Measurements from ENCODE around the gene ZP3. TPM values are rescaled to one million over a fixed set of nuclear protein-coding genes. Genes with fewer than 3 reads are reported as not detected.
"Not testable (repeated sequence)": the region's sequence is repeated elsewhere in the genome, so short reads cannot be mapped to it uniquely, and the experiment has no call there.

Gene ZP3
- total and polyA plus RNA-seq, 10 donors: 1.3 to 7.5 (median 3.5) TPM

DNA sequence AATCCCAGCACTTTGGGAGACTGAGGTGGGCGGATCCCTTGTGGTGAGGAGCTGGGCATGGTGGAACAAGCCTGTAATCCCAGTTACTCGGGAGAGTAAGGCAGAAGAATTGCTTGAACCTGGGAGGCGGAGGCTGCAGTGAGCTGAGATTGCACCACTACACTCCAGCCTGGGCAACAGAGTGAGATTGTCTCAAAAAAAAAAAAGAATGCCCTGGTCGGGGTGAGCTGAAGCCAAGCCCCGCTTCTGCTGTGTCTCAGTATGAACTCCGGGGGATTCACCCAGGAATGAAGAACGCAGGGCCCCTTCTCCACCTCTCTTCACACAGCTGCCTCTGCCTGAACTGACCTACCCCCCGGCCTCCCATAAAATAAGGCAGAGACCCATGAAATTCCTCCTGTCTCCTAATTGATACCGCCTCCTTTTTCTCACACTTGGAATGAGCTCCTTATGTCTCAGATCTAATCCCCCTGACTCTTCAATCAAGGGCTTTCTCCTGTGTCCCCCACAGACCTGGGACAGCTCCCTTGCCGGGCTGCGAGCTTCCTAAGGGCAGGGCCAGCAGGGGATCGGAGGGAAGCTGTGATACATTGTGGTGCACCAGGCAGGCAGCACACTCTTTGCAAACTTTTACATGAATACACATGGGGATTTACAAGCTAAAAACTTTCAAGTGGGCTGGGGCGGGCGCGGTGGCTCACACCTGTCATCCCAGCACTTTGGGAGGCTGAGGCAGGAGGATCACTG, 911 bp upstream of the ZP3 start:
- Histone ChIP-seq H3K36me3 (no peaks in the 10 kb centered on the region), H3K9me3 (no peaks in the 10 kb centered on the region), H3K4me3 (no peak overlapping the region), H3K27ac (no peak overlapping the region), H3K4me1 (peaks cover 0 to 20% (median 2%) of the 10 kb centered on the region in 6 donors), H3K27me3 (replicated peaks in 1 of 7) (no peaks in the 10 kb centered on the region)
- DNase-seq: peak; percentile 54
- TF ChIP-seq POLR2AphosphoS5 (IDR thresholded peaks at IDR 0.05) (no peak), POLR2A (IDR thresholded peaks at IDR 0.05) (no peak)
- TF ChIP-seq, protein P1, sequence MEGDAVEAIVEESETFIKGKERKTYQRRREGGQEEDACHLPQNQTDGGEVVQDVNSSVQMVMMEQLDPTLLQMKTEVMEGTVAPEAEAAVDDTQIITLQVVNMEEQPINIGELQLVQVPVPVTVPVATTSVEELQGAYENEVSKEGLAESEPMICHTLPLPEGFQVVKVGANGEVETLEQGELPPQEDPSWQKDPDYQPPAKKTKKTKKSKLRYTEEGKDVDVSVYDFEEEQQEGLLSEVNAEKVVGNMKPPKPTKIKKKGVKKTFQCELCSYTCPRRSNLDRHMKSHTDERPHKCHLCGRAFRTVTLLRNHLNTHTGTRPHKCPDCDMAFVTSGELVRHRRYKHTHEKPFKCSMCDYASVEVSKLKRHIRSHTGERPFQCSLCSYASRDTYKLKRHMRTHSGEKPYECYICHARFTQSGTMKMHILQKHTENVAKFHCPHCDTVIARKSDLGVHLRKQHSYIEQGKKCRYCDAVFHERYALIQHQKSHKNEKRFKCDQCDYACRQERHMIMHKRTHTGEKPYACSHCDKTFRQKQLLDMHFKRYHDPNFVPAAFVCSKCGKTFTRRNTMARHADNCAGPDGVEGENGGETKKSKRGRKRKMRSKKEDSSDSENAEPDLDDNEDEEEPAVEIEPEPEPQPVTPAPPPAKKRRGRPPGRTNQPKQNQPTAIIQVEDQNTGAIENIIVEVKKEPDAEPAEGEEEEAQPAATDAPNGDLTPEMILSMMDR (IDR thresholded peaks at IDR 0.05 in 8 of 11, conservative IDR thresholded peaks at IDR 0.05 in 3 of 11): no peak
- WGBS, 5 donors: 69 to 87% (median 83%) methylated on average over 15 of the region's 15 CpGs
- intact Hi-C loops (cut with DNase I; ENCODE audit: low total_unique reads): no loop called here

DNA sequence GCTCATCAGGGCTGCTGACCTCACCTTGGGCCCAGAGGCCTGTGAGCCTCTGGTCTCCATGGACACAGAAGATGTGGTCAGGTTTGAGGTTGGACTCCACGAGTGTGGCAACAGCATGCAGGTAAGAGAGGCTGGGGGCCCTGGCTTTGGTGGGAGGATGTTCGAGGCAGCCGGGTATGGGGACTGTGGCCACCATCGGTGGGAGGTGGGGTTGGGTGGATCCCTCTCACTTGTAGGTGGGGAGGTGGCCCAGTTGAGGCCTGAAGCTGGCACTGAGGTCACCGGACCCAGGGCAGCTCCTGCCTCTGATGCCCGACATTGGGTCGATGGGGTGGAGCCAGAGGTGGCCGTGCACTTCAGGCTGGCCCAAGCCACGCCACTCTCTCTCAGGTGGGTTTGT, 406 bp downstream of the ZP3 start:
- no peak for TF ChIP-seq POLR2AphosphoS5 (IDR thresholded peaks at IDR 0.05)
- TF ChIP-seq POLR2A (IDR thresholded peaks at IDR 0.05): no peak
- TF ChIP-seq, protein P1 (IDR thresholded peaks at IDR 0.05 in 8 of 11, conservative IDR thresholded peaks at IDR 0.05 in 3 of 11): no peak
- H3K27ac ChIP-seq: no peak overlapping the region
- intact Hi-C loops (cut with DNase I; ENCODE audit: low total_unique reads): no loop called here
- no peaks in the 10 kb centered on the region for H3K36me3 ChIP-seq
- no peaks in the 10 kb centered on the region for H3K27me3 ChIP-seq (replicated peaks in 1 of 7)
- DNase-seq: no peak
- peaks cover 0 to 10% (median 0%) of the 10 kb centered on the region in 6 donors for H3K4me1 ChIP-seq
- no peaks in the 10 kb centered on the region for H3K9me3 ChIP-seq
- WGBS, 5 donors: 87 to 95% (median 90%) methylated on average over 8 to 9 of the region's 9 CpGs
- H3K4me3 ChIP-seq: no peak overlapping the region

DNA sequence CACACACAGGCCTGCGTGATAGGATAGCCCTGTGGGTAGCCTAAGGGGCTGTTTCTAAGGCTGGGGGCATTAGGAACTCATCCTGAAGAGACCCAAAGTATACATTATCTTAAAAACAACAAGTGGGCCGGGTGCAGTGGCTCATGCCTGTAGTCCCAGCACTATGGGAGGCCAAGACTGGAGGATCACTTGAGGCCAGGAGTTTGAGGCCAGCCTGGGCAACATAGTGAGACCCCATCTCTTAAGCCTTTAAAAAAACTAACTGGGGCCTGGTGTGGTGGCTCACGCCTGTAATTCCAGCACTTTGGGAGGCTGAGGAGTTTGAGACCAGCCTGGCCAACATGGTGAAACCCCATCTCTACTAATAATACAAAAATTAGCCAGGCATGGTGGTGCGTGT, 808 bp downstream of the ZP3 start:
- H3K27ac ChIP-seq; H3K27me3 ChIP-seq (replicated peaks in 1 of 7); intact Hi-C loops (cut with DNase I; ENCODE audit: low total_unique reads); H3K4me3 ChIP-seq; DNase-seq; H3K36me3 ChIP-seq; H3K9me3 ChIP-seq: not testable (repeated sequence)
- H3K4me1 ChIP-seq: peaks cover 0 to 10% (median 0%) of the 10 kb centered on the region in 6 donors
- WGBS, 5 donors: 86 to 94% (median 86%) methylated on average over 4 of the region's 4 CpGs

DNA sequence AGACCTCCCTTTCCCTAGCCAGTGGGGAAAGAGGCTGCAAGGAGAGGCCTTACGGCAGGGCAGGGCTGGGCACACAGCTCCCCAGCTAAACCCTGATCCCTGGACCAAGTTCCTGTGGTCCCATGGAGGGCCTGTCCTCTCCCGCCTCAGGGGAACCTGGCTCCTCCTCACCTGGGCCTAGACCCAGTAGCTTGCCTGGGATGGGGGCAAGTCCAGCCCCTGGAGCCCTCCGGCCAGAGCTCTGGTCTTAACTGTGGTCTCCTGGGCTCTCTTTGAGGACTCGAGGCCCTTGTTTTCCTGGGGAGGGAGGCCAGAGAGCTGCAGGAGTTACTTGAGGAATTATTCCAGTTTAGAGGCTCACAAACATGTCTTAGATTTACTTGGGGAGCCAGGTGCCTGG, 1.5 kb downstream of the ZP3 start:
- Histone ChIP-seq H3K4me3 (no peak overlapping the region), H3K27me3 (replicated peaks in 1 of 7) (no peaks in the 10 kb centered on the region), H3K9me3 (no peaks in the 10 kb centered on the region), H3K27ac (no peak overlapping the region), H3K4me1 (peaks cover 0 to 10% (median 0%) of the 10 kb centered on the region in 6 donors), H3K36me3 (no peaks in the 10 kb centered on the region)
- 88 to 96% (median 93%) methylated on average over 3 to 4 of the region's 4 CpGs for WGBS, 5 donors
- intact Hi-C loops (cut with DNase I; ENCODE audit: low total_unique reads): no loop called here
- DNase-seq: no peak
- TF ChIP-seq, protein P1 (IDR thresholded peaks at IDR 0.05 in 8 of 11, conservative IDR thresholded peaks at IDR 0.05 in 3 of 11): no peak
- TF ChIP-seq POLR2AphosphoS5 (IDR thresholded peaks at IDR 0.05): no peak
